Smooth muscle cell (in vitro differentiated cells): ENCODE data around the gene NRIP1. TPM values are rescaled to one million over a fixed set of nuclear protein-coding genes. Genes with fewer than 3 reads are reported as not detected.

Experiments used
- DNase-seq: peaks from one replicate; lab custom pipeline; 2025; ENCODE audit not compliant: unreplicated experiment; lab: John Stamatoyannopoulos, UW
- H2AFZ ChIP-seq: fragments of 200-600 bp; sonication (generic); 2 replicates; pipeline ENCODE4 v1.6.0; 2016; ENCODE audit warnings: antibody characterized with exemption, low read depth, mild to moderate bottlenecking
- H3F3A ChIP-seq: fragments of 200-600 bp; sonication (generic); 2 replicates; pipeline ENCODE4 v1.6.0; 2017; ENCODE audit warnings: antibody characterized with exemption, low read depth
- H3K27ac ChIP-seq: fragments of 200-600 bp; sonication (generic); 2 replicates; pipeline ENCODE4 v1.5.1; 2016; ENCODE audit warnings: low read depth, mild to moderate bottlenecking
- H3K27me3 ChIP-seq: fragments of 200-600 bp; sonication (generic); 2 replicates; pipeline ENCODE4 v1.6.1; 2016; ENCODE audit warnings: low read depth, mild to moderate bottlenecking
- H3K36me3 ChIP-seq: fragments of 200-600 bp; sonication (generic); 2 replicates; pipeline ENCODE4 v1.5.1; 2016; ENCODE audit warnings: low read depth
- H3K4me1 ChIP-seq: fragments of 200-600 bp; sonication (generic); 2 replicates; pipeline ENCODE4 v1.5.1; 2016; ENCODE audit warnings: low read depth
- H3K4me2 ChIP-seq: fragments of 200-600 bp; sonication (generic); 2 replicates; pipeline ENCODE4 v1.6.0; 2016; ENCODE audit warnings: mild to moderate bottlenecking
- H3K4me3 ChIP-seq: fragments of 200-600 bp; sonication (generic); 2 replicates; pipeline ENCODE4 v1.5.1; 2016; ENCODE audit warnings: mild to moderate bottlenecking
- H3K79me2 ChIP-seq: fragments of 200-600 bp; sonication (generic); 2 replicates; pipeline ENCODE4 v1.6.0; 2016; ENCODE audit warnings: low read depth, mild to moderate bottlenecking
- H3K9ac ChIP-seq: fragments of 200-600 bp; sonication (generic); 2 replicates; pipeline ENCODE4 v1.6.0; 2016; ENCODE audit warnings: low read depth
- H3K9me3 ChIP-seq: fragments of 200-600 bp; sonication (generic); replicated peaks from 2 replicates; pipeline ENCODE4 v1.5.1; 2016; ENCODE audit warnings: low read depth
- H4K20me1 ChIP-seq: fragments of 200-600 bp; sonication (generic); 2 replicates; pipeline ENCODE4 v1.6.0; 2016; ENCODE audit warnings: low read depth
- CTCF ChIP-seq: fragments of 200-600 bp; sonication (generic); IDR thresholded peaks from 2 replicates; pipeline ENCODE4 v1.5.1; 2017; ENCODE audit warnings: borderline replicate concordance, mild to moderate bottlenecking, antibody characterized with exemption; ENCODE audit not compliant: insufficient read depth, poor library complexity, severe bottlenecking
- WGBS: methylation state at CpG from one replicate; pipeline ENCODE4 v1.1.7; 2016; ENCODE audit warnings: low lambda C conversion rate; 5-methylcytosine and 5-hydroxymethylcytosine counted together
- polyA plus RNA-seq: library from polyadenylated mRNA; unstranded; fragments of >200 nt; fragmentation: Nextera tagmentation; extraction: Ambion mirVana; gene quantifications from 2 replicates; pipeline ENCODE4 v1.2.1, GENCODE V29; 2016
- total RNA-seq: library from RNA; depleted of rRNA; stranded (reverse); fragments of >200 nt; gene quantifications from 2 replicates; pipeline ENCODE4 v1.2.3, GENCODE V29; 2014

Gene NRIP1
- total and polyA plus RNA-seq, 2 experiments from 2014 or later = 5.1 to 26.0 TPM

- no peaks in the 10 kb centered on the region for H3K36me3 ChIP-seq
- H3K9ac ChIP-seq = no peak overlapping the region
- H3K4me2 ChIP-seq = no peak overlapping the region
- no peak overlapping the region for H2AFZ ChIP-seq
- H3K27me3 ChIP-seq = no peaks in the 10 kb centered on the region
- peaks cover 10% of the 10 kb centered on the region for H3K4me1 ChIP-seq
- H4K20me1 ChIP-seq = peaks cover 95% of the 10 kb centered on the region
- no peaks in the 10 kb centered on the region for H3K9me3 ChIP-seq
- TF ChIP-seq CTCF = no peak
- no peak overlapping the region for H3K4me3 ChIP-seq
- no peaks in the 10 kb centered on the region for H3F3A ChIP-seq
- 99% methylated on average over 2 of the region's 2 CpGs for WGBS
- H3K27ac ChIP-seq = no peak overlapping the region
- no peak for DNase-seq
- peaks cover 85% of the 10 kb centered on the region for H3K79me2 ChIP-seq
Measured at GRCh38 chr21:15001113-15001512, 63.7 kb downstream of the NRIP1 start.

- no peaks in the 10 kb centered on the region for H3K9me3 ChIP-seq
- H3K36me3 ChIP-seq = no peaks in the 10 kb centered on the region
- DNase-seq = no peak
- no peaks in the 10 kb centered on the region for H3K27me3 ChIP-seq
- H3K4me2 ChIP-seq = peak overlapping the region; percentile 3
- H3K4me1 ChIP-seq = no peaks in the 10 kb centered on the region
- no peak overlapping the region for H2AFZ ChIP-seq
- H3K9ac ChIP-seq = no peak overlapping the region
- H3F3A ChIP-seq = no peaks in the 10 kb centered on the region
- TF ChIP-seq CTCF = no peak
- WGBS = 62% methylated on average over 1 of the region's 1 CpG
- H3K79me2 ChIP-seq = peaks cover 88% of the 10 kb centered on the region
- H3K27ac ChIP-seq = peak overlapping the region; percentile 33
- peaks cover 96% of the 10 kb centered on the region for H4K20me1 ChIP-seq
- H3K4me3 ChIP-seq = no peak overlapping the region
Measured at GRCh38 chr21:15000081-15000480, 64.7 kb downstream of the NRIP1 start.

GRCh38 chr21:14998784-14999183 is 66.0 kb downstream of the NRIP1 start:
- 91% methylated on average over 4 of the region's 4 CpGs for WGBS
- H2AFZ ChIP-seq = no peak overlapping the region
- H3K36me3 ChIP-seq = no peaks in the 10 kb centered on the region
- H3K4me3 ChIP-seq = no peak overlapping the region
- no peaks in the 10 kb centered on the region for H3F3A ChIP-seq
- H3K4me2 ChIP-seq = no peak overlapping the region
- peaks cover 96% of the 10 kb centered on the region for H4K20me1 ChIP-seq
- H3K9ac ChIP-seq = no peak overlapping the region
- DNase-seq = no peak
- H3K27me3 ChIP-seq = no peaks in the 10 kb centered on the region
- no peaks in the 10 kb centered on the region for H3K4me1 ChIP-seq
- no peak overlapping the region for H3K27ac ChIP-seq
- H3K9me3 ChIP-seq = no peaks in the 10 kb centered on the region
- TF ChIP-seq CTCF = no peak
- peaks cover 93% of the 10 kb centered on the region for H3K79me2 ChIP-seq

- WGBS = 48% methylated on average over 3 of the region's 3 CpGs
- Histone ChIP-seq H3F3A (no peaks in the 10 kb centered on the region), H3K36me3 (no peaks in the 10 kb centered on the region), H3K27me3 (no peaks in the 10 kb centered on the region), H4K20me1 (peaks cover 95% of the 10 kb centered on the region), H3K9me3 (no peaks in the 10 kb centered on the region), H3K4me2 (no peak overlapping the region), H3K27ac (no peak overlapping the region), H3K9ac (no peak overlapping the region), H3K79me2 (peaks cover 93% of the 10 kb centered on the region), H2AFZ (no peak overlapping the region), H3K4me3 (no peak overlapping the region), H3K4me1 (no peaks in the 10 kb centered on the region)
- DNase-seq = no peak
- no peak for TF ChIP-seq CTCF
Measured at GRCh38 chr21:14998336-14998735, 66.5 kb downstream of the NRIP1 start.
